ENCODE results near the gene BCL2L11. TPM values are rescaled to one million over a fixed set of nuclear protein-coding genes. Genes with fewer than 3 reads are reported as not detected.
A peak's percentile ranks its signal among the peaks of the same experiment; 100 is the strongest.

The BCL2L11 gene
- total and polyA plus RNA-seq, 10 of the 15 experiments (the other 5 are each of a cell fraction or from before 2014, with no cell fraction given), result 0.29 to 10.1 (median 1.1) TPM

DNA sequence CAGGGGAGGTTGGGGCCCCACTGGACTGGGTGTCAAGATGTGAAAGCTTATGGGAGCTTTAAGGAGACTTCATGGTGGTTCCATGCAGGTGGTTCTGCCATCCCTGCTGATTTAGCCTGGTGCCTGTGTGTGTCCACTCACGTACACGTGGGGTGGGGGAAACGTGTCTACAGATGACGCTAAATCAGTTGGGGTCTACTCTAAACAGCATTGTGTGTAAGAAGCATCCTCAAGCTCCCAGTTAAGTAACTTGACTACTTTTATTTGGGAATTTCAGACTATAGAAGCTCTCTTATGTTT, 47.1 kb downstream of the BCL2L11 start:
- Histone ChIP-seq H3K79me2 (ENCODE audit: control insufficient read depth, insufficient read depth, low read length) (no peaks in the 10 kb centered on the region), H3K4me2 (ENCODE audit: control insufficient read depth, insufficient read depth) (no peak overlapping the region; the same call in 1 of the 2 replicates), H3K27me3 (replicated peaks in 1 of 2; ENCODE audit: control insufficient read depth in 2 of 2, insufficient read depth in 2 of 2, low read length in 1 of 2) (peaks cover 0 to 3% of the 10 kb centered on the region in 2 experiments; a peak in 1 of 4 replicates), H3K4me3 (no peak overlapping the region), H4K20me1 (ENCODE audit: control insufficient read depth, insufficient read depth) (no peaks in the 10 kb centered on the region), H3K27ac (ENCODE audit: control insufficient read depth, insufficient read depth) (no peak overlapping the region), H3K9me3 (replicated peaks; ENCODE audit: control insufficient read depth, insufficient read depth, low read length) (no peaks in the 10 kb centered on the region), H3K9ac (ENCODE audit: control insufficient read depth, insufficient read depth, low read length) (no peak overlapping the region), H3K36me3 (ENCODE audit: control insufficient read depth in 2 of 2, insufficient read depth in 2 of 2, low read length in 1 of 2) (peaks cover 0 to 9% of the 10 kb centered on the region in 2 experiments; a peak in 2 of 4 replicates), H2AFZ (ENCODE audit: control insufficient read depth, low read depth, low read length) (no peak overlapping the region), H3K4me1 (ENCODE audit: control insufficient read depth, insufficient read depth, low read length) (peaks cover 17% of the 10 kb centered on the region)
- TF ChIP-seq SMARCA5 (IDR thresholded peaks at IDR 0.05), result 0 out of 2 replicates have a peak, but pooled peaks have one; percentile 22
- no peak for TF ChIP-seq MAX (IDR thresholded peaks at IDR 0.05; ENCODE audit: low read depth, low read length)
- TF ChIP-seq MYC (IDR thresholded peaks at IDR 0.05; ENCODE audit: insufficient read depth, insufficient read length, insufficient replicate concordance, low read length, severe bottlenecking), result no peak
- TF ChIP-seq PML (IDR thresholded peaks at IDR 0.05; ENCODE audit: low read length), result 0 out of 2 replicates have a peak, but pooled peaks have one; percentile 10
- 0 out of 2 replicates have a peak, but pooled peaks have one; percentile 27 for TF ChIP-seq POLR2AphosphoS2 (IDR thresholded peaks at IDR 0.05; ENCODE audit: low read depth, low read length)
- CTCF ChIA-PET, result interaction anchor here (0.6 to 3.7 kb wide), 15 partner anchors 10 to 364 kb away, joined by 3 to 28 read pairs (median 4); partner anchors contain the start of gene BCL2L11
- intact Hi-C loops (cut with micrococcal nuclease; ENCODE audit: unreplicated experiment) (loop anchor here (1.0 kb wide), 1 partner anchor 27 kb away; no protein-coding TSS in a partner anchor), in situ Hi-C loops (cut with MboI) (no loop called here)
- FAIRE-seq, result peak; percentile 13
- no TSS peak for BruUV-seq (replicated peaks)
- WGBS (ENCODE audit: insufficient coverage, insufficient replicate concordance, low lambda C conversion rate, missing lambda C conversion rate), result 35% methylated on average over 4 of the region's 4 CpGs
- RAD21 ChIA-PET (ENCODE audit: unreplicated experiment), result interaction anchor here (1.0 to 4.0 kb wide), 19 partner anchors 11 to 114 kb away, joined by 3 to 107 read pairs (median 9); partner anchors contain the start of gene BCL2L11
- POLR2A ChIA-PET, result interaction anchor here (0.5 to 3.7 kb wide), 13 partner anchors 10 to 495 kb away, joined by 3 to 21 read pairs (median 6); partner anchors contain the start of gene BCL2L11
- no peak for ATAC-seq
- DNase-seq (ENCODE audit: low read depth, low spot score), result no peak
- SMC1A ChIA-PET (ENCODE audit: uncharacterized antibody, unreplicated experiment), result interaction anchor here (0.9 to 4.4 kb wide), 22 partner anchors 9 to 336 kb away, joined by 3 to 137 read pairs (median 8); no protein-coding TSS in a partner anchor

Data from GM12878 (cell line).